ENCODE results near the gene LRP2.
"Not testable (repeated sequence)": the region's sequence is repeated elsewhere in the genome, so short reads cannot be mapped to it uniquely, and the experiment has no call there.

- not testable (repeated sequence) for TF ChIP-seq CTCF, POLR2A (IDR thresholded peaks at IDR 0.05)
These were observed 54.0 kb downstream of the LRP2 start for GRCh38 chr2:169308349-169308748.

Measured in gastroesophageal sphincter (tissue), 3 donors.